GM21737 (cell line): ENCODE results near the gene PPP6R3.

Source experiments
- ATAC-seq: cut with Tn5 transposase; IDR thresholded peaks from one replicate; pipeline ENCODE4 v1.9.1; 2021; ENCODE audit warnings: mild to moderate bottlenecking, moderate library complexity; ENCODE audit not compliant: unreplicated experiment

PPP6R3 gene

DNA sequence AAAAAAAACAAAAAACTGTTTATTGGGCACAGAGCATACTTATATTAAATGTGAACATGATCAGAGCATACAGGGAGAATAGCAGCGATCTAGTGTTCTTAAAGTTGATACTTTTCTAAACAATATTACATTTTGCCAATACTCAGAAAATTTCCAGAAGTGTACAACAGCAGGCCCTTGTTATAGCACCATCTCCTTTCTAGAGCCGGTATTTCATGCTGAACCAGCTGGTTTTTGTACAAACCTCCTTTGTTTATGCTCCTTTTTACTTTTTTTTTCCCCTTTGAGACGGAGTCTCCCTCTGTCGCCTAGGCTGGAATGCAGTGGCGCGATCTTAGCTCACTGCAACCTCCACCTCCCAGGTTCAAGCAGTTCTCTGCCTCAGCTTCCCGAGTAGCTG lies 90.7 kb downstream of the PPP6R3 start:
- no peak for ATAC-seq

DNA sequence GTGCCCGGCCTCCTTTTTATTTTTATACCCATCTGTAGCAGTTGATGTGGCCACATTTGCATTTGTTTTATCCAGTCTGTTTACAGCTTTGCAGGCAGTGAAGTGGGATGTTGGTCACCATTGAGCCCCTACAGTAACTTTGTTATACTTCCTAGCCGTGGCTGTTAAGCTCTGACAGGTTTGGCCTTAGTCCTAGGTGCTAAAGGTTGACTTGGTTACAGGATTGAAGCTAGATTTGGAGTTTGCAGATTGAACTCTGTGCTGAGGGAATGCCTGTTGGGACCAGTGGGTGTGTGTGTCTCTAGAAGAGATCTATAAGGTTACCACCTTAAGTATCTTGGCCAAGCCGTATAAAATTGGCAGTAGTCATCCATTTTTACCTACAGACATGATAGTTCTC lies 91.2 kb downstream of the PPP6R3 start:
- no peak for ATAC-seq

DNA sequence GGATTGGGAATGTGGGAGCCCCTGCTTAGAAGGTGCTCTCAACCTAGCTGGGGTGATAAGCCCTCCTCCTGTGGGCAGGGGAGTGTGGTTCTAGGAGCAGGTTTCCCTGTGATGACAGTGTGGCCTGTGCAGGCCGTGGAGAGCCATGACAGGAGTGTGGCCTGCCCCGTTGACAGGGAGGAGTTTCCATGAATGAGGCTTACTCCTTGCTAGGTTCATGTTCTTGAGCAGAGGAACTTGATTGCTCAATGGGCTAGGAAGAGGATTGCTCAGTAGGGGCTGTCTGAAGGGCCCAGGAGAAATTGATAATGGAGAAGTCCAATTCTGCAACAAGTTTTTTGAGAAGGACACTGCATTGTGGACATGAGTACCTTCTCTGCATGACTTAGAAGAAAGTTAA lies 92.0 kb downstream of the PPP6R3 start:
- no peak for ATAC-seq

DNA sequence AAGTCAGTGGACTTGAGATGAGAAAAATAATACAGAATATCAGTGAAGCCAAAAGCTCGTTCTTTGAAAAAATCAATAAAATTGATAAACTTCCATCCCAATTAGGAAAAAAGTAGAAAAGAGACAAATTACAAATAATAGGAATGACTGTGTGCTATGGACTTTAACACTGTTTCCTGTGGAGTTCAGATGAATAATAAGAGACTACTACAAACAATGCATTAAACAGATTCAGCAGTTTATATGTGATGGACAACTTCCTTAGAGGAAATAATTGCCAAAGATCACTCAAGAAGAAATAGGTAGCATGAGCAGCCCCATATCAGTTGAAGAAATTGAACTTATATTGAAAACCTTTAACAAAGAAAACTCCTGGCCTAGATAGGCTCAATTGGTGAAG lies 99.7 kb downstream of the PPP6R3 start:
- no peak for ATAC-seq

DNA sequence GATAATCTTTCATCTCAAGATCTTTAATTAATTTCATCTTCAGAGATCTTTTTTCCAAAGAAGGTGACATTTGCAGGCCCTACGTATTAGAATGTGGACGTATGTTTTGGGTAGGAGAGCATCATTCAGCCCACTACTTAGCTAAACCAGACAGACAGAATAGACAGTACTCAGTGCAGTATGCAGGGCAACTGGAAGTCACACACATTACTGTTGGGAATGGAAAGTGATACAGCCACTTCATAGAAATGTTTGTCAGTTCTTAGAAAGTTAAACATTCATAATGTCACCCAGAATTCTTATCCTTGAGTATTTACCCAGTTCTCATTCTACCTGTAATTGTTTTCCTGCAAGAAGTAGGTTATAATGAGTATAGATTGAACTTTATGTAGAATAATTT lies 102.9 kb downstream of the PPP6R3 start:
- no peak for ATAC-seq

DNA sequence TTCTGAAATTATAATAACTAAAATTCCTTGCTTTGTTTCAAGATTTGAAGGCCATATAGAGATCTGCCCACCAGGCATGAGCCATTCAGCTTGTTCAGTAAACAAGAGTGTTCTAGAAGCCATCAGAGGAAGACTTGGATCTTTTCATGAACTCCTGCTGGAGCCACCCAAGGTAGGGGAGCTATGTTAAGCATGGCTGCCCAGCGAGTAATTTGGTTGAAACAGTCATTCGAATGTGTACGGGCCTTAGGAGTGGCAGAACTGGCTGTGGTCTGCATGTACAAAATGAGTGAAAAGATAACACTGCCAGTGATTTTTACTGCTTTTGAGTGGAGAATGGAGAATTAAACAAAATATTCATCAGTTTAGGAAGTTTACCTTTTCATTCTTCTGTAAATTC lies 103.7 kb downstream of the PPP6R3 start:
- no peak for ATAC-seq

DNA sequence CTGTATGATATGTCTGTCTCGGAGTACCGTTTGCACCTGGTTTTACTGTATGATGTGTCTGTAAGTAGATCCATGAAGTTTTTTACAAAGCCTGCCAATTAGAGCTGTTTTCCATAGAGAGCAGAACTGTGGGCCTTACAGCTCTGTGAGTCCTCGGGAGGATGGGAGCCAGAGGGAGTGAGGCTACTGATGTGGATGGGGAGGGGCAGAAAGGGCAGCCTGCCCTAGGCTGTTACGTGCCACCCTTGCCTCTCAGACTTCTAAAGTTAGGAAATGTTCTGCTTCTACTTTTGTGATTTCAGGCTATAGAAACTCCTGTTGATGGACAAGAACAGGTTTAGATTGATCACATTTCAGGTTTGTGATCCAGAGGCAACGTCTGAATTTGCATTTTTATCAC lies 105.2 kb downstream of the PPP6R3 start:
- ATAC-seq: no peak

DNA sequence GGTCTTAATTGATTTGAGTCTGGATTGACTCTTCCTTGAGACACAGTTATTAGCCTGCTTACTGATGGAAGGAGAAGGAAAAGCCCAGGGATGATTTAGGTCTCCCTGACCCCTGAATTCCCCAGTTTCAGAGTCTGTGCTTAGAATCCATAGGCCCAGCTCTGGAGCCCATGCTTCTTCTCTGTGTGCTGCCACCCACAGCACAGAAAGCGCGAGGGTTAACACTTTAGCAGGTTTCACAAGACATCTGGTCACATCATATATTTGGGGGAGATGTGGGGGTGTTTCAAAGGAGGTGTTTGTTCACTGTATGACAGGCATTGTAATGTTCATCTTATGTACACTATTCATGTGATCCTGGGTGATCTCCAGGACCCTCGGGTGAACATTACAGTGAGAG lies 107.0 kb downstream of the PPP6R3 start:
- no peak for ATAC-seq

DNA sequence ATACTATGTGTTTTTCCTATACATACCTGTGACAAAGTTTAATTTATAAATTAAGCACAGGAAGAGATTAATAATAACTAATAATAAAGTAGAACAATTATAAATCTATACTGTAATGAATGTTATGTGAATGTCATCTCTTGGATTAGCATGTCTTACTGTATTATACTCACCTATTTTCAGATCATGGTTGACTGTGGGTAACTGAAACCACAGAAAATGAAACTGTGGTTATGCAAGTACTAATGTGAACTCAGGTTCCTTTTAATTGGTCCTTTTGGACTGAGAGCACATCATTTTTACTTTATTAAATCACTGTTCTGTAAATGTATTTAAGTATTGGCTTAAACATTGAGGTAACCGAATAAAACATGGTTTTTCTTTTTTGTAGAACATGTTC lies 108.8 kb downstream of the PPP6R3 start:
- no peak for ATAC-seq

DNA sequence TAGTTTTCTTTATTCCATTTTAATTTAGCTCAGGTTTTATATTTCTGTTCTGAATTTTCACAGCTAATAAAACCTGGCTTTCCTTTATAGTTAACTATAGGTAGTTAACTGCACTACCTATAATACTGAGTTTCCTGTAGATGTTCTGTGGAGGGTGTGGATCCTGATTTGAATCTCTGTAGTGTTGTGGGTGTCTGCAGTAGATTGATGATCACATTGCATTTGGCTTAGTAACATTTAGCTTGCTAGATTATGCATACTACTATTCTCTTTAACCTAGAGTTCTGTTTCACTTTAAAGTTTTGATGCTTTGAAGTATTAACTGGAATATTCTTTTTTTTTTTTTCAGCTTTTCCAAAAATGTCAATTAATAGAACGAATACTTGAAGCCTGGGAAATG lies 110.1 kb downstream of the PPP6R3 start:
- no peak for ATAC-seq

DNA sequence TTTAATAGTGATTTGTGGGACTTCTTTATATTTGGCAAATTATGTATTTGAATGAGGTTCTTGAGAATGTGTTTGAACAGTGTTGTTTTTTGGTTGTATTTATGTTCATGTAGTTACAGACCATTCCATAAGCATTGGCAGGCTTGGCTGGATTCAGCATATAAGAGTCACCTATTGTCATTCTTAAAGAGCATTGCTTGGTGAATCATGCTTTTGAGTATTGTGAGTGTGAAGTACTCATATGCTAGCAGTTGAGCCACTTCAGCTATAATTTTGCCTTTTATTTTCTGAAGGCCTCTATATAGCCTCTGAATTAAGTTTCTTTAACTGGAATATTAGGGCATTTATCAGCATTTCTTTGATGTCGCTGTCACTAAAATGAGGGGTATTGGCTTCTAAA lies 113.8 kb downstream of the PPP6R3 start:
- no peak for ATAC-seq

DNA sequence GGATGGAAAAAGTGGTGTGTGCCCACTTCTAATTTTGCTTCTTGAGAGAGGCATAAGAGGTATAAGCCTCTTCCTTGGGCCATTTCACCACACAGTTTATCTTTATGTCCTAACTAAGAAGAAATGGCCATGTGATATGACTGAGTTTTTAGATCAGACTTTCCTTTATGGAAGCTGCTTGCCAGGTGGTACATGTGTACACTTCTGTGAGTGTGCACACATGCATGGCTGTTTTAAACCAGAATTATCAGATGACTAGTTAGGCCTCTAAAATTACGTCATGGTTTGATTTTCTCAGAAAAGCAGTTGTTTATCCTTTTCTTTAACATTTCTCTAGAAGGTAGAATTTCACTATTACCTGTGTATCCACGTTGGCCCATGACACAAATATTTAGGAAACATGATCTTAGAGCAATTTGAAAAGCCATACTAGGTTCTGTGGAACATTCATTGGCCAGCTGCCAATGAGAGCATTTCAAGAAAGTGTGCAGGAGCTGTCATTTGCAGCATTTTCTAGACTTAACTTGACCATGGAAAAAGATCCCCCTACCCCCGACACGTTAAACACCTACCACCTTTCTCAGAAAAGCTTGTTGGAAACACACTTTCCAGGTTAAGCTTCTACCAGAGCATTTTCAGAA lies 114.6 kb downstream of the PPP6R3 start:
- ATAC-seq: no peak

DNA sequence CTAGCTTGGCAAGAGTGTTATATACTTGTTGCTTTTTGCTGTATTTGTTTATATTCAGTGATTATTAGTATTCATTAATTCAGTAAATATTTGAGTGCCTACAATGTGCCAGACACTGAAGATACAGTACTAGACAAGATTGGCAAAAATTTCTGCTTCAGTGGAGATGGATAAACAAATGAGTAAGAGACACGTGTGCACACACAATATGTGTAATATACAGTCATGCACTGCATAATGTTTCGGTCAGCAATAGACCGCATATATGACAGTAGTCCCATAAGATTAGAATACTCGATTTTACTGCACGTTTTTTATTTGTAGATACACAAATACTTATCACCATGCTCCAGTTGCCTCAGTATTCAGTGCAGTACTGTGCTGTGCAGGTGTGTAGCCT lies 118.9 kb downstream of the PPP6R3 start:
- no peak for ATAC-seq

DNA sequence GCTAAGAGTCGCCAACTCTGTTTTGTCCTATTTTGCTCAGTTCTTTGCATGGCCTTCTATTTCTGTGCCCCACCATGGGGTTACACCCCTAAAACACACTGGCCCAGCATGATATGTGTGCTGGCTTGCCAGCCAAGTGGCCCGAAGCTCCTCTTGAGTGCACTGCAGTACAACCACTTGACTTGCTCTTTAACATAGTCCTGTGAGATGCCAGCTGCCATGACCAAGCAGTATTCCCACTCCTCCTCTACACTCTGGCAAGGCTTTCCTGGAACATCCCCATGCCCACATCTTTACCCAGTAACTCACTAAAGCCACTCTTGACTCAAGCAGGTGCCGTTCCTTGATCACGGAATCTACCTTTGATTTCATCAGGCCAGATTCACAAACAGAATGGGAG lies 120.9 kb downstream of the PPP6R3 start:
- ATAC-seq: no peak

DNA sequence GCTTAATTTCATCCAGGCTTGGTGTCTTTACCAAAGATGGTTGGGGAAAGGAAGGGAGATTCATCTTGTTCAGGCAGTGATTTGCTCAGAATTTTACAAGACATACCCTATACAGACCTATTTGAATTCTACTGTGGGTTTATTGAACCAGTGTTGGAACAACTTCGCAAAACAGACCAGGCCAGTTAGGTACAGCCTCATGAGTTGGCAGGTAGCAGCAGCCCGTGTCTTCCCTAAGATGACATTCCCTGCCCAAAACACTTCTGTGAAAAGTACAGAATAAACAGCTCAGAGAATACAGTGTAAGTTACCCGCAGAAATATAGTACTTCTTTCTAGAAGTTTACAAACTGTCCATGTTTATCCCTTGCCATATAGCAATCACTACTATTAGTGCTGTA lies 121.3 kb downstream of the PPP6R3 start:
- ATAC-seq: no peak

DNA sequence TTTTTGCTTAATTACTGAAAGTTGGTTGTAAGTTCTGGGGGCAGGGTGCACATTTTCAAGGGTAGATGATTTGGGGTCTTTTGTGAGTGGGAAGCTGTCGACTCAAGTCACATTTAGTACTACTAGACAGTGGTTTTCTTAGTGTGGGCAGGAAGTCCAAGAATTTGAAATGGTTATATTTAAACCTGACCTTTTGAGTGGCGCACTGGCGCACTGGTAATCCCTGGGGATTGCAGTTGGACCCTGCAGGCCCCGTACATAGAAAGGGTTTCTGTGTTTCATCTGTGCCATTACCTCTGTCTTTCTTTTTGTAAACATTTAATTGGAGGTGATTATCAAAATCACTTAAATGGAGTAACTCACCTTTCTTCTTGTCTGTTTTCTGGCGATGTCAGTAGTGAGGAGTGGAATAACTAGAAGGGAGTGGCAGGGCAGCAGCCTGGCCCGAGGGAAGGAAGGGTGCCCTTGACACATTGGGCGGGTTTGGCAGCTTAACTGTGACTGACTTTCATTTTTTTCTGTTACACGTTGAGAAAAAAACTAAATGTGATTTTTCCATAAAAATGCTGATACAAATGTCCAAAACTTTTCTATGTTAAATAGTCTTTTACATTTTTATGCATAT lies 122.0 kb downstream of the PPP6R3 start:
- no peak for ATAC-seq

DNA sequence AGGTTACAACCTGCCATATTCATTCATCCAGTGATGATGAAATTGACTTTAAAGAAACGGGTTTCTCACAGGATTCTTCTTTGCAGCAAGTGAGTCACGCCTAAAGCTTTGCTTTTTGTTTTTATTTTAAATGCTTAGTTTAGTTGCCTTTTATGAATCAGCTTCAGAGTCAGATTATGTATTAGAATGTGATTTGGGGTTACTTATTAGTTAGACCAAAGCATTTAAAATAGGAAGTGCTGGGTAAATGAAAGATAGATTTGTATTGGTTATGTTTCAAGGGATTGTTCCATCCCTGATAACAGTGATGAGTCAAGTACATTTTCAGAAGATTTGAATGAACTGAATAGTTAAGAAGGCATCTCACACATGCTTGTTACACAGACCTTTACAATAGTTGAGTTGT lies 122.5 kb downstream of the PPP6R3 start:
- no peak for ATAC-seq

DNA sequence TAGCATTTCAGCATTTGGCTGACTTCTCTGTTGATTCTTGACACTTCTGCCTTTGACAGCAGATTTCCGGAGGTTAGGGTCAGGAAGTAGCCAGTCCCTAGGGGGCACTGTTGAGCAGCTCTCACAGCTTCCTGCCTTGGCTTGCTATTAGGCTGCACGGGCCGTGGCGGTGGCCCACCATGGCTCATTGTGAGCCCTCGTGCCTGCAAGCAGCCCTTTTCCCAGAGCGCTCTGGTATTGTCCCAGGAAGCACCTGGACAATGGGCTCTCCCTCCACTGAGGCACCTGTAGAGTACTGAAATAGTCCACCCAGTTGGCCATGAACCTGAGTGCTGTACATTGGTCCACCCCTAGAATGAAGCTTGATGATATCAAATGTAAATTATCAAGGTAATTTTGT lies 123.5 kb downstream of the PPP6R3 start:
- no peak for ATAC-seq

DNA sequence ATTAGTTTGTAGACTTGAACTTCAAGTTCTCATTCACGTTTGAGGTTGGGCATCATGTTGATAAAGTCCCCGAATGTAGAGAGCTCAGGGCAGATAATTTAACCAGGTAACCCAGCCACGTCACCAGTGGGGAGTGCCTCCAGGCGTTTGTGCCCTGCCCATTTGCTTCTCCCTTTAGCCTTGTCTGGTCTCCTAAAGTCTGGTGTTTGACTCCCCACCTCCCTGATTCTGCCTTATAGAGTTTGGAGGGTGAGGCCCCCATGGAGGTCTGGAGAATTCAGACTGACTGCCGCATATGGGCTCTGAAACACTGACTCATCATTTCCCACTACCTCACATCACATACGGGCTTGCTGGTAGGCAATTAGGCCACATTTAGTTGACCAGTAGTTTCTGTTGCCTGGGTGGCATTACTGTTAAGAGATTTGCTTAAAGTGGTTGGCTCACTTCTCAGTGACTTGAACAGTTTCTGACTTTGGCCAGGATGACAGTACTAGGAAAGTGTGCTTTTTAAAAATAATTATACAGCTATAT lies 124.5 kb downstream of the PPP6R3 start:
- no peak for ATAC-seq

DNA sequence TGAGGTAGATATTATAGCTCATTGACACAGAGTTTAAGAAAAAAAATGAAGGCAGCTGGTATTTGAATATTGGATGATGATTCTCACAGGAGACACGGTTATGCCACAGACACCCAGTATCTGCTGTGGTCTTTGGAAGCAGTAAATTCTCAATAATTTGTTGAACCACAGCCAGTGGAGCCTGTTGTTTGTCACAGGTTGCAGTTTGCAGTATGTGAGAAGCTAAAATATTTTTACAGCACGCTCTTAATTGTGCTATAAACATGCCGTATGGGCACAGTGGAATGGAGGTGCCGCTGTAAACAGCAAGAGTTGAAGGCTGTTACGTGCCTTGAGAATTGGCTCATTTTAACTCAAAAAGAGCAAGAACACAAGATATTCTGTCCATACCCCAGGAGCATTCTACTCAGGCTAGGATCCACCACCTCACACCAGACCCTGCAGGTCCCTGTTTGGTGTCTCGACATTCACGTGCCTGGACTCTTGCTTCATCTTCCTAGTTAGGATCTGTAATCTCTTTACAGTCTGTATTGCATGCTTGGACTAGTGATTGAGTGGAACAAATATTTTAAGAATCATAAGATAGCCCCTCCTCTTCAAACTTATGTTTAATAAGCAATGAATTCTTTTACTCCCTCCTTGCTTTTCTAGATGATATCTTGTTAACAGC lies 129.1 kb downstream of the PPP6R3 start:
- no peak for ATAC-seq

DNA sequence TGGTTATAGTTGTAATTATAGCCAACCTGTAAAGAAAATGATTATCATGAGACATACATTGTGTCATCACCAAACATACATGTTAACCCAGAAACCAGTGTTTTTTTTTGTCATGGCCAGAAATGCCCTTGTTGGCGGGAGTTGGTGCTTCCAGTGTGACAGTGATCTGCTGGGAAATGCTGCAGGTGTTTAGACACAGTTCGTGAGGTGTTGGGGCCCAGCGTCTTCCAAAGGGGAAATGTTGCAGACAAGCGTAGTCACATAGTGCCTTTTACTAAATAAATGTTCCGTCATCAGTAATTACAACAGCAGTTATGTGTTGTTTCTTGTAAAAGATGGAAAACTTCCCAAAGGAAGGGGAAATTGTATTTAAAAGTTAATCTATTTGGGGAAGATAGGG lies 131.2 kb downstream of the PPP6R3 start:
- ATAC-seq: no peak

DNA sequence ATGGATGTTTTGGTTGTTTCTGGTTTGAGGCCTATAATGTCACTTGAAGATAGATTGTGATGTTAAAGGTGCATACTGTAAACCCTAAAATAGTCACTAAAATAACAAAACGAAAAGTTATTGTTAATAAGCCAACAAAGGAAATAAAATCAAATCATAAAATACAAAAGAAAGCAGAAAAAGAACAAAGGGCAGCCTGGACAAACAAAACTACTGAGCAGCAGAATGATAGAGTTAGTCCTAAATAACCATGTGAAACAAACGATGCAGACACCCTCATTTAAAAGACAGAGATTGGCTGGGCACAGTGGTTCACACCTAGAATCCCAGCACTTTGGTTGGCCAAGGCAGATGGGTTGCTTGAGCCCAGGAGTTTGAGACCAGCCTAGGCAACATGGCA lies 132.9 kb downstream of the PPP6R3 start:
- ATAC-seq: no peak
